DOHH2 (cell line): ENCODE data around the gene CMTM4.

Experiments used
- H3F3A ChIP-seq: fragments of 200-600 bp; sonication (generic), shearing (Covaris generic); 2 replicates; pipeline ENCODE4 v1.6.0; 2016; ENCODE audit warnings: antibody characterized with exemption, mild to moderate bottlenecking; ENCODE audit not compliant: control insufficient read depth, insufficient read depth
- H3K27ac ChIP-seq: fragments of 200-600 bp; sonication (generic); 2 replicates; pipeline ENCODE4 v1.5.1; 2014; ENCODE audit warnings: low read depth, mild to moderate bottlenecking, low read length, moderate library complexity
- H3K27me3 ChIP-seq: fragments of 200-600 bp; sonication (generic); 2 replicates; pipeline ENCODE4 v1.6.1; 2014; ENCODE audit warnings: mild to moderate bottlenecking, low read length, mixed read lengths; ENCODE audit not compliant: control insufficient read depth
- H3K36me3 ChIP-seq: fragments of 200-600 bp; sonication (generic); 2 replicates; pipeline ENCODE4 v1.6.1; 2014; ENCODE audit warnings: mild to moderate bottlenecking, low read length, moderate library complexity, mixed read lengths; ENCODE audit not compliant: control insufficient read depth
- H3K4me1 ChIP-seq: fragments of 200-600 bp; sonication (generic); 2 replicates; pipeline ENCODE4 v1.6.1; 2014; ENCODE audit warnings: mild to moderate bottlenecking, low read length, mixed read lengths; ENCODE audit not compliant: control insufficient read depth
- H3K4me2 ChIP-seq: fragments of 200-600 bp; sonication (generic); 2 replicates; pipeline ENCODE4 v1.6.0; 2014; ENCODE audit warnings: mild to moderate bottlenecking, low read length, moderate library complexity
- H3K4me3 ChIP-seq: fragments of 200-600 bp; sonication (generic); 2 replicates; pipeline ENCODE4 v1.5.1; 2014; ENCODE audit warnings: mild to moderate bottlenecking, low read length, mixed read lengths
- H3K79me2 ChIP-seq: fragments of 200-600 bp; sonication (generic); 2 replicates; pipeline ENCODE4 v1.6.1; 2014; ENCODE audit warnings: mild to moderate bottlenecking, low read length, mixed read lengths; ENCODE audit not compliant: control insufficient read depth
- H3K9me2 ChIP-seq: fragments of 200-600 bp; sonication (generic); replicated peaks from 2 replicates; pipeline ENCODE4 v1.6.1; 2014; ENCODE audit warnings: mild to moderate bottlenecking, low read length, mixed read lengths; ENCODE audit not compliant: control insufficient read depth
- H3K9me3 ChIP-seq: fragments of 200-600 bp; sonication (generic); 2 replicates; pipeline ENCODE4 v1.6.1; 2014; ENCODE audit warnings: antibody characterized with exemption, low read length, mixed read lengths; ENCODE audit not compliant: control insufficient read depth, insufficient read depth
- H4K20me1 ChIP-seq: fragments of 200-600 bp; sonication (generic); 2 replicates; pipeline ENCODE4 v1.6.0; 2014; ENCODE audit warnings: low read depth, mild to moderate bottlenecking, antibody characterized with exemption, low read length, moderate library complexity; ENCODE audit not compliant: control insufficient read depth, insufficient read depth
- CTCF ChIP-seq: fragments of 200-600 bp; sonication (generic); IDR thresholded peaks from one replicate; pipeline ENCODE4 v1.5.1; 2014; ENCODE audit warnings: antibody characterized with exemption, mild to moderate bottlenecking, low read depth, low read length; ENCODE audit not compliant: poor library complexity, severe bottlenecking
- EZH2phosphoT487 ChIP-seq: fragments of 200-600 bp; sonication (generic); IDR thresholded peaks from 2 replicates; pipeline ENCODE4 v1.6.1; 2017; ENCODE audit warnings: borderline replicate concordance, mild to moderate bottlenecking, antibody characterized with exemption, low read length, moderate library complexity, mixed read lengths

Gene CMTM4

GRCh38 chr16:66601471-66601870, 95.1 kb downstream of the CMTM4 start:
- Histone ChIP-seq H3K79me2 (peaks cover 10% of the 10 kb centered on the region), H3K27me3 (peaks cover 28% of the 10 kb centered on the region), H4K20me1 (no peaks in the 10 kb centered on the region), H3K27ac (no peak overlapping the region), H3K4me3 (no peak overlapping the region), H3K4me1 (peaks cover 24% of the 10 kb centered on the region), H3K36me3 (no peaks in the 10 kb centered on the region), H3F3A (peaks cover 9% of the 10 kb centered on the region), H3K9me3 (peaks cover 17% of the 10 kb centered on the region), H3K9me2 (no peaks in the 10 kb centered on the region), H3K4me2 (no peak overlapping the region)
- TF ChIP-seq EZH2phosphoT487 (no peak), CTCF (no peak)

- Histone ChIP-seq H3K79me2 (peaks cover 2% of the 10 kb centered on the region; the same call in 1 of the 2 replicates), H4K20me1 (no peaks in the 10 kb centered on the region), H3K9me3 (peaks cover 17% of the 10 kb centered on the region), H3K36me3 (no peaks in the 10 kb centered on the region), H3F3A (peaks cover 9% of the 10 kb centered on the region), H3K4me2 (no peak overlapping the region), H3K27me3 (peaks cover 28% of the 10 kb centered on the region), H3K4me3 (no peak overlapping the region), H3K9me2 (no peaks in the 10 kb centered on the region), H3K27ac (no peak overlapping the region), H3K4me1 (peaks cover 14% of the 10 kb centered on the region)
- TF ChIP-seq EZH2phosphoT487: no peak
- TF ChIP-seq CTCF: no peak
Measured at GRCh38 chr16:66600477-66600876, 96.1 kb downstream of the CMTM4 start.

GRCh38 chr16:66599726-66600125, 96.8 kb downstream of the CMTM4 start:
- no peaks in the 10 kb centered on the region for H3K9me2 ChIP-seq
- no peaks in the 10 kb centered on the region for H3K36me3 ChIP-seq
- no peak overlapping the region for H3K4me2 ChIP-seq
- peaks cover 9% of the 10 kb centered on the region for H3F3A ChIP-seq
- H3K4me1 ChIP-seq: peaks cover 19% of the 10 kb centered on the region
- H3K27ac ChIP-seq: no peak overlapping the region
- no peaks in the 10 kb centered on the region for H3K79me2 ChIP-seq
- peaks cover 33% of the 10 kb centered on the region for H3K27me3 ChIP-seq
- TF ChIP-seq CTCF (peak; percentile 7), EZH2phosphoT487 (no peak)
- H3K4me3 ChIP-seq: no peak overlapping the region
- H4K20me1 ChIP-seq: no peaks in the 10 kb centered on the region
- peaks cover 17% of the 10 kb centered on the region for H3K9me3 ChIP-seq
